ENCODE measurements around the gene CDC123. TPM values are rescaled to one million over a fixed set of nuclear protein-coding genes. Genes with fewer than 3 reads are reported as not detected.

The CDC123 gene
- total RNA-seq, 1 experiment from 2014 or later = 74.2 TPM

DNA sequence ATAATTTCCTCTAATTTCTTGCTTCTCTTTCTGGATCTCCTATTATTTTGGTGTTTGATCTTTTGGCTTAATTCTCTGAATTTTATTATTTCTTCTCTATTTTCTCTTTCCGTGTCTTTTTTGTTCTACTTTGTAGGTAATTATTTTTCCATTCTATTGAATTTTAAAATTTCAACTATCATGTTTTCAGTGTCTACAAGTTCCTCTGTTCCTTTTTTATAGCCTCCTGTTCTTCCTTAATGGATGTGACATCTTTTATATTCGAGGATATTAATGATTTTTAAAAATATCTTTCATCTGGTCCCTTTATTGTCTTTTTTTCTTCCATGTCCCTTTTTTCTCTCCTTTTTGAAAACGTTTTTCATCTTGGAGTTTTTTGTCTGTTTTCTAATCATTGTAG lies 11.1 kb downstream of the CDC123 start:
- POLR2A ChIA-PET (ENCODE audit: unreplicated experiment) = no interaction called here
- intact Hi-C loops (cut with micrococcal nuclease) = no loop called here
- H3K9me3 ChIP-seq (ENCODE audit: low read length) = no peaks in the 10 kb centered on the region
- no peak overlapping the region for H3K4me3 ChIP-seq (ENCODE audit: low read length)
- no TSS peak for BruUV-seq (replicated peaks)
- ATAC-seq = no peak
- H3K79me2 ChIP-seq (ENCODE audit: low read length) = peaks cover 15% of the 10 kb centered on the region; the same call in 1 of the 2 replicates
- no peaks in the 10 kb centered on the region for H3K27me3 ChIP-seq (ENCODE audit: low read length)
- no peak overlapping the region for H3K27ac ChIP-seq (ENCODE audit: low read length)
- peaks cover 7% of the 10 kb centered on the region for H3K36me3 ChIP-seq (ENCODE audit: low read depth, low read length)
- no peaks in the 10 kb centered on the region for H3F3A ChIP-seq (ENCODE audit: low read length, unreplicated experiment)
- no peak for TF ChIP-seq EZH2 (IDR thresholded peaks at IDR 0.05; ENCODE audit: low read length, unreplicated experiment)
- TF ChIP-seq EZH2phosphoT487 (IDR thresholded peaks at IDR 0.05; ENCODE audit: borderline replicate concordance, low read length) = no peak
- TF ChIP-seq, protein P1, sequence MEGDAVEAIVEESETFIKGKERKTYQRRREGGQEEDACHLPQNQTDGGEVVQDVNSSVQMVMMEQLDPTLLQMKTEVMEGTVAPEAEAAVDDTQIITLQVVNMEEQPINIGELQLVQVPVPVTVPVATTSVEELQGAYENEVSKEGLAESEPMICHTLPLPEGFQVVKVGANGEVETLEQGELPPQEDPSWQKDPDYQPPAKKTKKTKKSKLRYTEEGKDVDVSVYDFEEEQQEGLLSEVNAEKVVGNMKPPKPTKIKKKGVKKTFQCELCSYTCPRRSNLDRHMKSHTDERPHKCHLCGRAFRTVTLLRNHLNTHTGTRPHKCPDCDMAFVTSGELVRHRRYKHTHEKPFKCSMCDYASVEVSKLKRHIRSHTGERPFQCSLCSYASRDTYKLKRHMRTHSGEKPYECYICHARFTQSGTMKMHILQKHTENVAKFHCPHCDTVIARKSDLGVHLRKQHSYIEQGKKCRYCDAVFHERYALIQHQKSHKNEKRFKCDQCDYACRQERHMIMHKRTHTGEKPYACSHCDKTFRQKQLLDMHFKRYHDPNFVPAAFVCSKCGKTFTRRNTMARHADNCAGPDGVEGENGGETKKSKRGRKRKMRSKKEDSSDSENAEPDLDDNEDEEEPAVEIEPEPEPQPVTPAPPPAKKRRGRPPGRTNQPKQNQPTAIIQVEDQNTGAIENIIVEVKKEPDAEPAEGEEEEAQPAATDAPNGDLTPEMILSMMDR (conservative IDR thresholded peaks at IDR 0.05; ENCODE audit: low read depth, low read length) = no peak
- no peak overlapping the region for H3K4me2 ChIP-seq (ENCODE audit: low read length)
- no peaks in the 10 kb centered on the region for H4K20me1 ChIP-seq (ENCODE audit: low read length)
- H2AFZ ChIP-seq (ENCODE audit: low read length) = no peak overlapping the region
- H3K9me2 ChIP-seq (replicated peaks; ENCODE audit: low read length) = no peaks in the 10 kb centered on the region
- no peak overlapping the region for H3K9ac ChIP-seq (ENCODE audit: low read length)
- H3K4me1 ChIP-seq (ENCODE audit: insufficient read depth, low read length) = no peaks in the 10 kb centered on the region
- DNase-seq = no peak
- CTCF ChIA-PET = no interaction called here

DNA sequence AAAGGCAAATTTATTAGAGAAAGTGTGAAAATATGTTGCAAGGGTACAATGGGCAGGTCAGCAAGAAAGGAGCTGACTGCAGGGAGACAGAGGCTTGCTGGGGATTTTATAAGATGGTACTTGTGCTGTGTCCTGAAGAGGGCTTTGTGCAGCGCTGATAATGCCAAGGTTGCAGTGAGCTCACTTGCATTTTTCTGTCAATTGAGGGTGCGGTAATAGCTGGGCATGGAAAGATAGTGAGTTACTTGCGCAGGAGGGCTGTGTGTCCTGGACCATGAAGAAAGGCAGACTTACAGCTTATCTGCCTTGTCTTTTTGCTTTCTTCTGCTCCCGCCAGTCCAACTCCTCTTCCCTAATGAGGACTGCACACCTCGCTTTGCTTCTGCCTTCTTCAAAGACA lies 12.5 kb downstream of the CDC123 start:
- H3K9me3 ChIP-seq (ENCODE audit: low read length) = no peaks in the 10 kb centered on the region
- ATAC-seq = no peak
- TF ChIP-seq EZH2 (IDR thresholded peaks at IDR 0.05; ENCODE audit: low read length, unreplicated experiment) (no peak), EZH2phosphoT487 (IDR thresholded peaks at IDR 0.05; ENCODE audit: borderline replicate concordance, low read length) (no peak)
- TF ChIP-seq, protein P1 (conservative IDR thresholded peaks at IDR 0.05; ENCODE audit: low read depth, low read length) = no peak
- H3K27ac ChIP-seq (ENCODE audit: low read length) = no peak overlapping the region
- no TSS peak for BruUV-seq (replicated peaks)
- no peak overlapping the region for H3K4me2 ChIP-seq (ENCODE audit: low read length)
- no peaks in the 10 kb centered on the region for H4K20me1 ChIP-seq (ENCODE audit: low read length)
- H3K27me3 ChIP-seq (ENCODE audit: low read length) = no peaks in the 10 kb centered on the region
- H3K79me2 ChIP-seq (ENCODE audit: low read length) = peaks cover 9% of the 10 kb centered on the region; the same call in 1 of the 2 replicates
- no peaks in the 10 kb centered on the region for H3K9me2 ChIP-seq (replicated peaks; ENCODE audit: low read length)
- CTCF ChIA-PET = no interaction called here
- H3K36me3 ChIP-seq (ENCODE audit: low read depth, low read length) = peaks cover 7% of the 10 kb centered on the region
- intact Hi-C loops (cut with micrococcal nuclease) = no loop called here
- no peaks in the 10 kb centered on the region for H3F3A ChIP-seq (ENCODE audit: low read length, unreplicated experiment)
- POLR2A ChIA-PET (ENCODE audit: unreplicated experiment) = no interaction called here
- no peaks in the 10 kb centered on the region for H3K4me1 ChIP-seq (ENCODE audit: insufficient read depth, low read length)
- no peak overlapping the region for H2AFZ ChIP-seq (ENCODE audit: low read length)
- no peak overlapping the region for H3K4me3 ChIP-seq (ENCODE audit: low read length)
- DNase-seq = no peak
- H3K9ac ChIP-seq (ENCODE audit: low read length) = no peak overlapping the region

DNA sequence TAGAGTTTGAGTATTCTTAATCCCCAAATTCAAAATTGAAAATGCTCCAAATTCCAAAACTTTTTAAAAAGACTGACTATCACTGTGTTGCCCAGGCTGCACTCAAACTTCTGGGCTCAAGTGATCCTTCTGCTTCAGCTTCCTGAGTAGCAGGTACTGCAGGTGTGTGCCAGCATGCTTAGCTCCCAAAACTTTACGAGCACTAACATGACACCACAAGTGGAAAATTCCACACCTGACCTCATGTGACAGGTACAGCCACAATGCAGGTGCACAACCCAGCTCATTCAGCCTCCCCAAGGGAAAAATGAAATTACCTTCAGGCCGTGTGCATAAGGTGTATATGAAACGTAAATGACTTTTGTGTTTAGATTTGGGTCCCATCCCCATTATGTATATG lies 16.5 kb downstream of the CDC123 start:
- BruUV-seq (replicated peaks) = no TSS peak
- no peak overlapping the region for H2AFZ ChIP-seq (ENCODE audit: low read length)
- no peaks in the 10 kb centered on the region for H3K9me2 ChIP-seq (replicated peaks; ENCODE audit: low read length)
- intact Hi-C loops (cut with micrococcal nuclease) = no loop called here
- POLR2A ChIA-PET (ENCODE audit: unreplicated experiment) = no interaction called here
- peaks cover 27% of the 10 kb centered on the region for H3K36me3 ChIP-seq (ENCODE audit: low read depth, low read length)
- H3K27me3 ChIP-seq (ENCODE audit: low read length) = no peaks in the 10 kb centered on the region
- H3K27ac ChIP-seq (ENCODE audit: low read length) = no peak overlapping the region
- no peaks in the 10 kb centered on the region for H3F3A ChIP-seq (ENCODE audit: low read length, unreplicated experiment)
- CTCF ChIA-PET = no interaction called here
- DNase-seq = no peak
- no peak for ATAC-seq
- peaks cover 3% of the 10 kb centered on the region; the same call in 1 of the 2 replicates for H3K79me2 ChIP-seq (ENCODE audit: low read length)
- no peak overlapping the region for H3K9ac ChIP-seq (ENCODE audit: low read length)
- TF ChIP-seq EZH2 (IDR thresholded peaks at IDR 0.05; ENCODE audit: low read length, unreplicated experiment) = no peak
- TF ChIP-seq, protein P1 (conservative IDR thresholded peaks at IDR 0.05; ENCODE audit: low read depth, low read length) = no peak
- no peak for TF ChIP-seq EZH2phosphoT487 (IDR thresholded peaks at IDR 0.05; ENCODE audit: borderline replicate concordance, low read length)
- H3K4me3 ChIP-seq (ENCODE audit: low read length) = no peak overlapping the region
- H3K4me2 ChIP-seq (ENCODE audit: low read length) = no peak overlapping the region
- no peaks in the 10 kb centered on the region for H4K20me1 ChIP-seq (ENCODE audit: low read length)
- no peaks in the 10 kb centered on the region for H3K9me3 ChIP-seq (ENCODE audit: low read length)
- H3K4me1 ChIP-seq (ENCODE audit: insufficient read depth, low read length) = no peaks in the 10 kb centered on the region
